A549 (cell line): ENCODE results near the gene RNASE2. TPM values are rescaled to one million over a fixed set of nuclear protein-coding genes. Genes with fewer than 3 reads are reported as not detected.
"Not testable (repeated sequence)": the region's sequence is repeated elsewhere in the genome, so short reads cannot be mapped to it uniquely, and the experiment has no call there.

Source experiments
- ATAC-seq, 2 experiments: fragments of 200-7000 bp in 1 of 2; fragments of >200 bp in 1 of 2; cut with Nextera tagmentation in 1 of 2; cut with Tn5 transposase in 1 of 2; 3 replicates each; pipeline versions ENCODE4 v1.8.0 to v1.9.1; 2018 to 2020; ENCODE audit warnings: mild to moderate bottlenecking in 1 of 2, moderate library complexity in 1 of 2
- CTCF ChIA-PET: fragments of 300-600 bp; sonication (Branson Sonifier 250); formaldehyde crosslinking; extraction: SDS; loops from one replicate; lab custom pipeline; 2021; ENCODE audit warnings: antibody characterized with exemption, inconsistent platforms; lab: Yijun Ruan, JAX
- POLR2A ChIA-PET: fragments of 350-600 bp; formaldehyde crosslinking; extraction: SDS; loops from one replicate; lab custom pipeline; 2021; ENCODE audit warnings: antibody characterized with exemption, inconsistent platforms; lab: Yijun Ruan, JAX
- DNase-seq, 2 experiments: peaks; one replicate each; pipeline versions ENCODE4 v3.0.0 to v3.0.0-alpha.2; 2011 to 2016; ENCODE audit warnings: low read depth in 1 of 2, low spot score in 1 of 2
- FAIRE-seq: peaks from 2 replicates; lab custom pipeline; 2011; peaks lifted over from hg19 to GRCh38; lab: Jason Lieb, UNC
- H3K27ac ChIP-seq, 2 experiments: fragments of >200 bp; sonication (Bioruptor Twin); formaldehyde crosslinking; 3 replicates each; pipeline ENCODE4 v1.5.1; 2016 to 2017
- H3K4me1 ChIP-seq: fragments of >200 bp; sonication (Bioruptor Twin); formaldehyde crosslinking; 3 replicates; pipeline ENCODE4 v1.6.1; 2016
- H3K4me2 ChIP-seq: fragments of >200 bp; sonication (Bioruptor Twin); formaldehyde crosslinking; 3 replicates; pipeline ENCODE4 v1.6.1; 2016
- H3K4me3 ChIP-seq: fragments of >200 bp; sonication (Bioruptor Twin); formaldehyde crosslinking; 3 replicates; pipeline ENCODE4 v1.5.1; 2016
- H3K9me3 ChIP-seq: fragments of >200 bp; sonication (Bioruptor Twin); formaldehyde crosslinking; 3 replicates; pipeline ENCODE4 v1.6.1; 2016
- CBX8 ChIP-seq: fragments of 200-600 bp; sonication (generic); IDR thresholded peaks from 2 replicates; pipeline ENCODE4 v1.6.1; 2016
- CHD4 ChIP-seq: fragments of 200-600 bp; sonication (generic); IDR thresholded peaks from 2 replicates; pipeline ENCODE4 v1.6.1; 2016; ENCODE audit warnings: antibody characterized with exemption, mild to moderate bottlenecking, borderline replicate concordance
- ELK1 ChIP-seq: fragments of 150-350 bp; IDR thresholded peaks from 2 replicates; pipeline ENCODE4 v1.6.1; 2014; ENCODE audit warnings: low read depth, mild to moderate bottlenecking, low read length
- FOSB ChIP-seq: fragments of 250-450 bp; sonication (Bioruptor Pico); IDR thresholded peaks from 2 replicates; pipeline ENCODE4 v1.5.0; 2020; ENCODE audit warnings: mild to moderate bottlenecking, moderate library complexity
- FOSL2 ChIP-seq, 2 experiments: fragments of 450-650 bp in 1 of 2; fragments of >200 bp in 1 of 2; sonication (Bioruptor Twin) in 1 of 2; formaldehyde crosslinking; IDR thresholded peaks; 2 replicates each; pipeline versions ENCODE4 v1.5.0 to v1.6.1; 2016 to 2020; ENCODE audit warnings: mild to moderate bottlenecking in 1 of 2, moderate library complexity in 1 of 2
- FOXS1 ChIP-seq: fragments of 250-450 bp; sonication (Bioruptor Pico); IDR thresholded peaks from 2 replicates; pipeline ENCODE4 v1.5.0; 2020; ENCODE audit warnings: mild to moderate bottlenecking, moderate library complexity
- GATA3 ChIP-seq: IDR thresholded peaks from 2 replicates; pipeline ENCODE4 v1.6.1; 2012; ENCODE audit warnings: borderline replicate concordance
- HDAC2 ChIP-seq: fragments of 200-600 bp; sonication (generic); IDR thresholded peaks from 2 replicates; pipeline ENCODE4 v1.6.1; 2016
- HES2 ChIP-seq: fragments of >200 bp; sonication (Bioruptor Twin); formaldehyde crosslinking; IDR thresholded peaks from 2 replicates; pipeline ENCODE4 v1.6.1; 2016
- HEYL ChIP-seq: fragments of 250-450 bp; sonication (Bioruptor Pico); IDR thresholded peaks from 2 replicates; pipeline ENCODE4 v1.8.0; 2021; ENCODE audit warnings: mild to moderate bottlenecking, moderate library complexity
- HOXB5 ChIP-seq: fragments of 250-450 bp; sonication (Bioruptor Pico); IDR thresholded peaks from 2 replicates; pipeline ENCODE4 v1.5.0; 2020; ENCODE audit warnings: mild to moderate bottlenecking, moderate library complexity
- KDM1A ChIP-seq: fragments of 200-600 bp; sonication (generic); IDR thresholded peaks from 2 replicates; pipeline ENCODE4 v1.6.1; 2016; ENCODE audit warnings: low read depth, mild to moderate bottlenecking
- KDM5A ChIP-seq: fragments of 200-600 bp; sonication (generic); IDR thresholded peaks from 2 replicates; pipeline ENCODE4 v1.6.1; 2016; ENCODE audit warnings: antibody characterized with exemption, mild to moderate bottlenecking
- MAFK ChIP-seq: fragments of 450-650 bp; IDR thresholded peaks from 2 replicates; pipeline ENCODE4 v1.6.1; 2014; ENCODE audit not compliant: partially characterized antibody
- MAX ChIP-seq: IDR thresholded peaks from 2 replicates; pipeline ENCODE4 v1.6.1; 2012
- MAZ ChIP-seq: fragments of 150-350 bp; IDR thresholded peaks from 2 replicates; pipeline ENCODE4 v1.6.1; 2014; ENCODE audit warnings: antibody characterized with exemption, low read depth, low read length, borderline replicate concordance
- NPAS2 ChIP-seq: fragments of 250-450 bp; sonication (Bioruptor Pico); IDR thresholded peaks from 2 replicates; pipeline ENCODE4 v1.8.0; 2022; ENCODE audit warnings: mild to moderate bottlenecking, moderate library complexity, borderline replicate concordance
- PBX3 ChIP-seq: IDR thresholded peaks from 2 replicates; pipeline ENCODE4 v1.6.1; 2012
- RCOR1 ChIP-seq: fragments of 150-350 bp; IDR thresholded peaks from 2 replicates; pipeline ENCODE4 v1.6.1; 2014; ENCODE audit warnings: antibody characterized with exemption, low read length, low read depth
- REST ChIP-seq: fragments of 200-600 bp; sonication (generic); IDR thresholded peaks from 2 replicates; pipeline ENCODE4 v1.6.1; 2016; ENCODE audit warnings: antibody characterized with exemption, mild to moderate bottlenecking, moderate library complexity
- SMC3 ChIP-seq: fragments of >200 bp; sonication (Bioruptor Twin); formaldehyde crosslinking; IDR thresholded peaks from 3 replicates; pipeline ENCODE4 v1.6.1; 2018; ENCODE audit warnings: inconsistent platforms
- SREBF2 ChIP-seq: fragments of 450-650 bp; IDR thresholded peaks from 2 replicates; pipeline ENCODE4 v1.6.1; 2014; ENCODE audit warnings: mild to moderate bottlenecking, moderate library complexity
- TP53 ChIP-seq: fragments of 250-450 bp; sonication (Bioruptor Pico); IDR thresholded peaks from 2 replicates; pipeline ENCODE4 v1.5.0; 2021; ENCODE audit warnings: mild to moderate bottlenecking, moderate library complexity
- ZFP36 ChIP-seq: fragments of 450-650 bp; IDR thresholded peaks from 2 replicates; pipeline ENCODE4 v1.6.1; 2014; ENCODE audit warnings: borderline replicate concordance; ENCODE audit not compliant: partially characterized antibody
- WGBS: methylation state at CpG from one replicate; pipeline ENCODE4 v1.1.6; 2017; ENCODE audit errors: missing lambda C conversion rate; 5-methylcytosine and 5-hydroxymethylcytosine counted together
- polyA plus RNA-seq, 4 experiments: library from polyadenylated mRNA; depleted of rRNA in 3 of 4; stranded (reverse); fragments of >200 nt; fragmentation: RNase III in 1 of 4; extraction: RNeasy Plus Mini Kit Qiagen cat#74134 plus additional on column Dnase treatment in 1 of 4; gene quantifications; 2 replicates in 3 of 4; 3 replicates in 1 of 4; pipeline ENCODE4 v1.2.3, GENCODE V29; 2011 to 2017

RNASE2 gene
- polyA plus RNA-seq, 2 of the 4 experiments (the other 2 are of a cell fraction): not detected

GRCh38 chr14:20956376-20956976, 1.2 kb downstream of the RNASE2 start:
- 46% methylated on average over 11 of the region's 11 CpGs for WGBS
- CTCF ChIA-PET: interaction anchor here (1.5 kb wide), 1 partner anchor 15 kb away, joined by 6 read pairs; no protein-coding TSS in a partner anchor
- POLR2A ChIA-PET: no interaction called here
- H3K9me3 ChIP-seq: no peaks in the 10 kb centered on the region
- TF ChIP-seq MAZ: no peak
- no peak for TF ChIP-seq SREBF2
- no peak for TF ChIP-seq MAX
- no peak for TF ChIP-seq NPAS2
- TF ChIP-seq ZFP36: no peak
- TF ChIP-seq FOSB (CRISPR knock-in tag): no peak
- no peak for TF ChIP-seq HEYL
- TF ChIP-seq KDM1A: no peak
- no peak for TF ChIP-seq CHD4
- TF ChIP-seq HDAC2: no peak
- TF ChIP-seq GATA3: no peak
- no peak for TF ChIP-seq ELK1
- no peak for TF ChIP-seq MAFK
- H3K4me1 ChIP-seq: 0 out of 3 replicates have a peak, but pooled peaks cover 4% of the 10 kb centered on the region
- DNase-seq: no peak
- H3K4me2 ChIP-seq: no peak overlapping the region
- H3K27ac ChIP-seq: no peak overlapping the region
- FAIRE-seq: no peak
- no peak overlapping the region for H3K4me3 ChIP-seq
- ATAC-seq: no peak

GRCh38 chr14:20958946-20959345, 3.7 kb downstream of the RNASE2 start:
- H3K9me3 ChIP-seq, H3K4me3 ChIP-seq, ATAC-seq, H3K4me1 ChIP-seq, FAIRE-seq, DNase-seq, POLR2A ChIA-PET, H3K27ac ChIP-seq, H3K4me2 ChIP-seq: not testable (repeated sequence)
- CTCF ChIA-PET: interaction anchor here (6.2 kb wide), 1 partner anchor 12 kb away, joined by 69 read pairs; no protein-coding TSS in a partner anchor

- POLR2A ChIA-PET: no interaction called here
- no peak overlapping the region for H3K4me3 ChIP-seq
- DNase-seq: no peak
Observed at GRCh38 chr14:20969336-20969735, 14.0 kb downstream of the RNASE2 start.

GRCh38 chr14:20970647-20970982, 15.3 kb downstream of the RNASE2 start:
- 51% methylated on average over 7 of the region's 10 CpGs for WGBS
- peak overlapping the region; percentile 67 for H3K4me3 ChIP-seq
- ChIA-PET POLR2A (interaction anchor here (0.6 to 1.5 kb wide), 7 partner anchors 10 to 122 kb away, joined by 3 to 11 read pairs (median 6); no protein-coding TSS in a partner anchor), CTCF (interaction anchor here (0.7 to 7.2 kb wide), 82 partner anchors 10 to 644 kb away, joined by 3 to 186 read pairs (median 5); partner anchors contain the start of genes METTL17, SLC39A2, TMEM253 and TPPP2)
- no peaks in the 10 kb centered on the region for H3K9me3 ChIP-seq
- FAIRE-seq: no peak
- H3K4me2 ChIP-seq: peak overlapping the region; percentile 79
- DNase-seq: no peak
- TF ChIP-seq PBX3: no peak
- TF ChIP-seq ELK1: no peak
- TF ChIP-seq TP53 (CRISPR knock-in tag): no peak
- no peak for TF ChIP-seq KDM1A
- TF ChIP-seq REST: no peak
- no peak for TF ChIP-seq SMC3
- no peak for TF ChIP-seq KDM5A
- TF ChIP-seq GATA3: no peak
- ATAC-seq: peak; percentile 35 to 38
- H3K4me1 ChIP-seq: peaks cover 19% of the 10 kb centered on the region
- peak overlapping the region; percentile 89 to 90; a peak in 4 of 6 replicates for H3K27ac ChIP-seq

More at GRCh38 chr14:20969336-20969735, 14.0 kb downstream of the RNASE2 start:
- Histone ChIP-seq H3K4me2 (no peak overlapping the region), H3K4me1 (peaks cover 7% of the 10 kb centered on the region), H3K27ac (no peak overlapping the region), H3K9me3 (no peaks in the 10 kb centered on the region)
- WGBS: 38% methylated on average over 2 of the region's 3 CpGs
- FAIRE-seq: no peak
- TF ChIP-seq FOXS1 (CRISPR knock-in tag) (no peak), FOSL2 (IDR thresholded peaks at IDR 0.05) (no peak), FOSL2 (CRISPR knock-in tag; IDR thresholded peaks at IDR 0.05) (no peak), RCOR1 (no peak), HES2 (no peak), KDM1A (no peak), CHD4 (no peak), CBX8 (no peak), HOXB5 (no peak)
- CTCF ChIA-PET: interaction anchor here (2.4 to 7.2 kb wide), 7 partner anchors 9 to 273 kb away, joined by 7 to 186 read pairs (median 61); partner anchors contain the start of gene METTL17
- ATAC-seq: no peak
